OCI-LY7 (cell line): ENCODE measurements around the gene SLC25A21.

Experiments
- EZH2phosphoT487 ChIP-seq: fragments of 200-600 bp; sonication (generic); IDR thresholded peaks from 2 replicates; pipeline ENCODE4 v1.6.1; 2018; ENCODE audit warnings: low read depth, borderline replicate concordance, mild to moderate bottlenecking, mixed run types, antibody characterized with exemption, low read length, moderate library complexity, mixed read lengths
- TF ChIP-seq, protein P1 (sequence below): fragments of 200-600 bp; sonication (generic); conservative IDR thresholded peaks from 2 replicates; pipeline ENCODE4 v1.5.1; 2014; ENCODE audit warnings: mild to moderate bottlenecking, antibody characterized with exemption, low read length, moderate library complexity, mixed read lengths

DNA sequence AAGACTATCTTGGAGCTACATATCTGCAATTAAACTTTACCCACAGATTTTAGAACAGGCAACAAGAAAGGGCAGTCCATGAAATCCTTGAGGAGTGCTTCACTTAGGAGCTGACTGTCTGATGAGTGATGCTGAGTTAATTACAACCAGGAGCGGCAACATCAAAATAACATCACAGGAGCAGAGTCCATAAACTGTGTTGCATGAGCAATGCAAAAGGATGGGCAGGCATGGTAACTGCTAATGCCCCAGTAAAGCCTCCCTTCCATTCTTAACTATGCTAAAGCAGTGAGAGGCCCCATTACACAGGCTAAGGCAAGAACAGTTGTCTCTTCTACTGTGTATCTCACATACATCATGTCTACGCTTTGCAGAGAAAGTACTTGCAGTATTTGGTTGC lies 354.2 kb downstream of the SLC25A21 start:
- TF ChIP-seq, protein P1, sequence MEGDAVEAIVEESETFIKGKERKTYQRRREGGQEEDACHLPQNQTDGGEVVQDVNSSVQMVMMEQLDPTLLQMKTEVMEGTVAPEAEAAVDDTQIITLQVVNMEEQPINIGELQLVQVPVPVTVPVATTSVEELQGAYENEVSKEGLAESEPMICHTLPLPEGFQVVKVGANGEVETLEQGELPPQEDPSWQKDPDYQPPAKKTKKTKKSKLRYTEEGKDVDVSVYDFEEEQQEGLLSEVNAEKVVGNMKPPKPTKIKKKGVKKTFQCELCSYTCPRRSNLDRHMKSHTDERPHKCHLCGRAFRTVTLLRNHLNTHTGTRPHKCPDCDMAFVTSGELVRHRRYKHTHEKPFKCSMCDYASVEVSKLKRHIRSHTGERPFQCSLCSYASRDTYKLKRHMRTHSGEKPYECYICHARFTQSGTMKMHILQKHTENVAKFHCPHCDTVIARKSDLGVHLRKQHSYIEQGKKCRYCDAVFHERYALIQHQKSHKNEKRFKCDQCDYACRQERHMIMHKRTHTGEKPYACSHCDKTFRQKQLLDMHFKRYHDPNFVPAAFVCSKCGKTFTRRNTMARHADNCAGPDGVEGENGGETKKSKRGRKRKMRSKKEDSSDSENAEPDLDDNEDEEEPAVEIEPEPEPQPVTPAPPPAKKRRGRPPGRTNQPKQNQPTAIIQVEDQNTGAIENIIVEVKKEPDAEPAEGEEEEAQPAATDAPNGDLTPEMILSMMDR = no peak
- no peak for TF ChIP-seq EZH2phosphoT487
